GM18526 (cell line): ENCODE measurements around the gene ZNF407.

Source experiments
- POLR2A ChIP-seq: IDR thresholded peaks from 3 replicates; pipeline ENCODE4 v1.6.1; 2011; ENCODE audit not compliant: insufficient read length; ENCODE audit errors: extremely low read depth

The ZNF407 gene

DNA sequence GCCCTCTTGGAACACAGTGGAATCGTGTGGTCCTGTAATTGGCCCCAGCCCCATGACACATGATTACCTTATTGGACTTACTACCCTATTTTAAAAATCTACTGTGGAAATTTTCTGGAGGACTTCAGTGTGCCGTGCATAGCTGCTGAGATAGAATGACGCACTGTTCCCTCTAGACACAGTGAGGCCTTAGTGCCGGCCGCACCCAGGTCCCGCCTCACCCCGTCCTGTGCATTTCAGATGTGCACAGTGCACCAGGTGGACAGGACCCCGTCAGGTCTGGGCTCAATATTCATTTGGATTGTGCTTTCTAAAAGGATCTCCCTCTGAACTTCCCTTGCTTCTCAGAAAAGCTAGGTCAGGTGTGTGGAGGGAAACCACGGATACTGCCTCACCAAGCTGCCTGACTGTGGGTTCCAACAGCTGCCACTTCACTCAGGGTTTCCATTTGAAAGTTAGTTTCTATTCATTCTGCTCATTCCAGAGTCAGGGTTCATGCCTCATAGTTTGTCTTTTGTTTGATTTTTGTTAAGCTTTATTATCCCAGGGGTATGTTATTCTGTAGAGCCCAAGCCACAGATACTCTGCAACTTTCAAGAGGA lies 455.5 kb downstream of the ZNF407 start:
- TF ChIP-seq POLR2A, result no peak

DNA sequence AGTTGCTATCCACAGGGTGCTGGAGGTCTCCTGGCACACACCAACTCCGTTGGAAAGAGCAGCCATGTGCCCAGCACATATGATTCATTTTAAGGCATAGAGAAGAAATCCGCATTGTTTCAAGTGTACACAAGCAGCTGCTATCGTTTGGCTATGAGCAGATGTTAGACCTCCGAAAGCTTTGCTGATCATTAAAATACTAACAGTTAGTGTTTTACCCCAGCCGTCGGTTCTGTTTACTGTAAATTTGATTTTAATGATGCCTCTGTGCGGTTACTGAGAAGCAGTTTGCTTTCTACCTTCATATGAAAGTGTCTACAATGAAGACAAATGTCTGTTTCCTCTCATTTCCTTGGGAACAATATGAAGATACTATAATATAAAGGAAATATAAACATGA lies 456.4 kb downstream of the ZNF407 start:
- TF ChIP-seq POLR2A, result no peak

DNA sequence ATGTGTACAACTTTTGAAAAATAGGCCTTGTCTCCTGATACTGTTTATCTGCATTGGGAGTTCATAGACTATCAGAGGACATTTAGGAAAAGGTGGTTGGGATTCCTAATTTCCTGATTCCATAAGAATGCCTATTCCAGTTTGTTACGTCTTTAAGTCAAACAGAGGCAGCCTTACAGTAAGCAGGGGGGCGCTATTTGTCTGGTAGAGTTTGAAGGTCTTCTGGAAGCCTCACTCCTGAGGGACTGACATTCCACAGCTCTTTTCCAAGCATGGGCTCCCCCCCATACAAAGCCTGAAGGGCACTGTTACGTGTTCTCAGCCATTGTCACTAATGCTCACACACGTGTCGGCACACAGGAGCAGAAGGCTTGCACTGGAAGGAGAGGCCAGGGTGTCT lies 456.9 kb downstream of the ZNF407 start:
- TF ChIP-seq POLR2A, result no peak

DNA sequence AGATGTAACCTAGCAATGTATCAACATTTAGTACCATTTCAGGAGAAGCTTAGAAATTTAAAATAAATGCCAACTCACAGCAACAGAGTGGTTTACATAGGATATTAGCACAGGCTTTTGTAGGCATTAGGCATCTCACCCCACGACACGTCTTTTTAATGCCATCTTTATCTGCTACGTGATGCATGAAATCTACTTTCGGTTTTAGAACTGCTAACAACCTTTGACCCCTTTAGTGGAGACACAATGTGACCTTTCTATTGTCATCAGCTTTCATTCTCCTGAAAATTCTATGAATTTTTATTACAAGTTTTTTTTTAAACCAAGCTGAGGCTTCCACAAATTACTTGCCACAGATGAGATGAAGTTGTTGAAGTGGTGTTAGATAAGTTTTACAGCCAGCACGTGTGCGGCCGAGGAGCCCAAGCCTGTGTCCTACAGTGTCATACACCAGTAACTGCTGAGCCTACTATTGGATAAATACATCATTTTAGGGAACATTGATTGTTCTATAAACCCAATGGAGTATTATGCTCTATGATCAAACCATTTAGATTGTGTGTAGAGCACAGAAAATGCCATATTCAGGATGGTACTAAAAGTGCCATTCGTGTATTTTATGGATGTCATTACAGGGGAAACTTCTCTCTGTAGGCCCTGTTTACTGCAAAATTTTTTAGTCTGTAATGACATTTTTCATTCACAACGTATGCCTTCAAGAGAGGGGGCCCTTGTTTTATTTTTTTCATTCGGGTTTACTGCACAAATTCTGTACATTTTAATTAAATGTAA lies 459.7 kb downstream of the ZNF407 start:
- no peak for TF ChIP-seq POLR2A

DNA sequence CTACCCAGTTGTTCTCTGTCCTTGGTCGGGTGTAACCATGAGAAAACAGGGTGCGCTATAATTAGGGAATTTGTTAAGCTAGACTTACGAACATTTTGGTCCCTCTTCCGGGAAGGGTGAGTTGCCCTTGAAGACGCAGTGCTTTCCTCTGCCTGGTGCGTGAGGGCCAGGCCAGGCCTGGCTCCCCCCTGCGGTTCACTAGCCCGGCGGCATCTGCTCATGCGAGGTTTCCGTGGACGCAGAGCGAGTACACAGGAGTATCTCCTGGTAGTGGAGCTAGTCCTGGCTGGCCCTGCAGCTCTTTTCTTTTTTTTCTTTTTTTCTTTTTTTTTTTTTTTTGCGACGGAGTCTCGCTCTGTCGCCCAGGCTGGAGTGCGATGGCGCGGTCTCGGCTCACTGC lies 462.5 kb downstream of the ZNF407 start:
- no peak for TF ChIP-seq POLR2A

DNA sequence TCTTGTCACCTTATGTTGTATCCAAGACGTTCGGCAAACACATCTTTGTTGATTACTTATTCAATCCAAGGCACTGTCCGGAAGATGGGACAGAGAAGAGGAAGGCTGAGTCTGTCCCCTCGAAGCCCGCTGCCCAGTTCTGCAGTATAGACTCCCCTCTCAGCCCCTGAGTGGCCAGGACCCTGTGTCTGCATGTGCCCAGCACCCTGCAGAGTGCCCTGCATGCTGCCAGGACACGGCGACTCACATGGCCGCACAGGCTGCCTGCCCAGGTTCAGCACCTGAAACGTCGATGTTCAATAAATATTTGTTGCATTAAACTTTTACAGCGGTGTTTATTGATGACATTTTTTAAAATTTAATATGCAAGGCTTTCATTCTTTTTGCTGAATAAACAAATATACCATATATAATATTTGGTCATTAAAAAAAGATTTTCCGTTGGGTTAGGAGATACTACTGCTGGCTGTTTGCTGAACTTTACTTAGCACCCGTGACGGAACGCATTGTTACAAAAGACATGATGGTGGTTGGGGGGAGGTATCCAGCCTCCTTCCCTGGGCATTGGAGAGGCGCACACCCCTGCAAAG lies 464.7 kb downstream of the ZNF407 start:
- no peak for TF ChIP-seq POLR2A

DNA sequence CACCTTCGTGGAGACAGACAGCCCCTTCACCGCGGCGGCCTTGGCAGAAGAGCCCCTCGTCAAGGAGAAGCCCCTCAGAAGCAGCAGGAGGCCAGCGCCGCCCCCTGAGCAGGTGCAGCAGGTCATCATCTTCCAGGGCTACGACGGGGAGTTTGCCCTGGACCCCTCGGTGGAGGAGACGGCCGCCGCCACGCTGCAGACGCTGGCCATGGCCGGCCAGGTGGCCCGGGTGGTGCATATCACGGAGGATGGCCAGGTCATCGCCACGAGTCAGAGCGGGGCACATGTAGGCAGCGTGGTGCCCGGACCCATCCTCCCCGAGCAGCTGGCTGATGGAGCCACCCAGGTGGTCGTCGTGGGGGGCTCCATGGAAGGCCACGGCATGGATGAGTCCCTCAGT lies 465.5 kb downstream of the ZNF407 start:
- no peak for TF ChIP-seq POLR2A

DNA sequence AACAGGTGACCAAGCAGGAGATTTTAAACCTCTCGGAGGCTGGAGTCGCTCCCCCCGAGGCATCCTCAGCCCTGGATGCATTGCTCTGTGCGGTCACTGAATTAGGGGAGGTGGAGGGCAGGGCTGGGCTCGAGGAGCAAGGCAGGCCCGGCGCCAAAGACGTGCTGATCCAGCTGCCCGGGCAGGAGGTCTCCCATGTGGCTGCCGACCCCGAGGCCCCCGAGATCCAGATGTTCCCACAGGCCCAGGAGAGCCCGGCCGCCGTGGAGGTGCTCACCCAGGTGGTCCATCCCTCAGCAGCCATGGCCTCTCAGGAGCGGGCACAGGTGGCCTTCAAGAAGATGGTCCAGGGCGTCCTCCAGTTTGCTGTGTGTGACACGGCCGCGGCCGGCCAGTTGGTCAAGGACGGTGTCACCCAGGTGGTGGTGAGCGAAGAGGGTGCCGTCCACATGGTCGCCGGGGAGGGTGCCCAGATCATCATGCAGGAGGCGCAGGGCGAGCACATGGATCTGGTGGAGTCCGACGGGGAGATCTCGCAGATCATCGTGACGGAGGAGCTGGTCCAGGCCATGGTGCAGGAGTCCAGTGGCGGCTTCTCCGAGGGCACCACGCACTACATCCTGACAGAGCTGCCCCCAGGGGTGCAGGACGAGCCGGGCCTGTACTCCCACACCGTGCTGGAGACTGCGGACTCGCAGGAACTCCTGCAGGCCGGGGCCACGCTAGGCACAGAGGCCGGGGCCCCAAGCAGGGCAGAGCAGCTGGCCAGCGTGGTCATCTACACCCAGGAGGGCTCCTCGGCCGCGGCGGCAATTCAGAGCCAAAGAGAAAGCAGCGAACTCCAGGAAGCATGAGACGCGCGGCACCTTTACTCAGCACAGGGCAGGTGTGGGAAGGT lies 466.2 kb downstream of the ZNF407 start:
- TF ChIP-seq POLR2A, result no peak

DNA sequence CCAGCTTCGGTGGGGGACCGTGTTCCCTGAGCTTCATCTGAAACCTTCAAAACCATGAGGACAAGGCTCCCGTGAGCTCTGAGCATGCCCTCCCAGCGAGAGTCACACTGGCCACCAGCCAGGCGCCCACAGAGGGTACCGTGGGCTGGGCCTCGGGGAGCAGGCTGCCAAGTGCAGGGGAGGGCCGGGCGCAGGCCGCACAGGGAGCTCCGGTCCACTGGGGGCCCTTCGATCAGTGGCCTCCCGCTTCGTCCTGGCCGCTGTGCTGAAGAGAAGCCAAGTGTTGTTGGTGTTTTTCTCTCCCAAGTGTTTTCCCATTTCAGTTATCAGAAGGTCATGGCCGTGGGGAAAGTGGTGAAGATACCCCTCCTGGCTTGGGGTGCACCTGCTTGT lies 466.8 kb downstream of the ZNF407 start:
- no peak for TF ChIP-seq POLR2A

DNA sequence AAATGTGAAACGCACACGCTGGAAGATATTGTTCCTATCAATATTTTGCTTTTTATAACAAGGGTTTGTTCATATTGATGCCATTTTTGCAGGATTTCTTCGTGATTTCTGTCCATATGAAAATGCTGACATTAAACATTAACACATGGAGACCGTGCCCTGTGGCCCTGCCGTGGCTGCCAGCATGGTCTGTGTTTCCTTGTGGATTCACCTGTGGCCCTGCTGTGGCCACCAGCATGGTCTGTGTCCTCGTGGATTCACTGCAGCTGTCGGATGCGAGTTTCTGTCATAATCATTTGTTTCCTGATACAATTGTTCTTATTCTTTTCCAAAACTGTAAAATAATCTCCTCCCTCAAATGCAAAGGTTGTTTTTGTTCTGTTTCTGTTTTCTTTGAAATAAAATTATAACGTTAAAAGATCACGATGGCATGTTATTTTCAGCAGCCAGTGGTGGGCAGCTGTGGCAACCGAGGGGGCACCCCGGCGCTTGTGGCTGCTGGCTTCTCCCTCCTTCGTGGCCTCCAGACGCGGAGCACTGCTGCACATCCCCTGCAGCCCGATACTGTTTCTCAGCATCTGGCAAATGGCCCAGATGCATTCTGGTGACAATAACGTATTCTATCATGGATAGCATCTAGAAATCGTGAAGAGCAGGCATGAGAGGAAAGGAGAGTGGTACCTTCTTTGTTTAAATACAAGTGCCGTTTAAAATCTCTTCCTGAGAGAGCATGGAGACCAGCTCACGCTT lies 467.8 kb downstream of the ZNF407 start:
- no peak for TF ChIP-seq POLR2A

DNA sequence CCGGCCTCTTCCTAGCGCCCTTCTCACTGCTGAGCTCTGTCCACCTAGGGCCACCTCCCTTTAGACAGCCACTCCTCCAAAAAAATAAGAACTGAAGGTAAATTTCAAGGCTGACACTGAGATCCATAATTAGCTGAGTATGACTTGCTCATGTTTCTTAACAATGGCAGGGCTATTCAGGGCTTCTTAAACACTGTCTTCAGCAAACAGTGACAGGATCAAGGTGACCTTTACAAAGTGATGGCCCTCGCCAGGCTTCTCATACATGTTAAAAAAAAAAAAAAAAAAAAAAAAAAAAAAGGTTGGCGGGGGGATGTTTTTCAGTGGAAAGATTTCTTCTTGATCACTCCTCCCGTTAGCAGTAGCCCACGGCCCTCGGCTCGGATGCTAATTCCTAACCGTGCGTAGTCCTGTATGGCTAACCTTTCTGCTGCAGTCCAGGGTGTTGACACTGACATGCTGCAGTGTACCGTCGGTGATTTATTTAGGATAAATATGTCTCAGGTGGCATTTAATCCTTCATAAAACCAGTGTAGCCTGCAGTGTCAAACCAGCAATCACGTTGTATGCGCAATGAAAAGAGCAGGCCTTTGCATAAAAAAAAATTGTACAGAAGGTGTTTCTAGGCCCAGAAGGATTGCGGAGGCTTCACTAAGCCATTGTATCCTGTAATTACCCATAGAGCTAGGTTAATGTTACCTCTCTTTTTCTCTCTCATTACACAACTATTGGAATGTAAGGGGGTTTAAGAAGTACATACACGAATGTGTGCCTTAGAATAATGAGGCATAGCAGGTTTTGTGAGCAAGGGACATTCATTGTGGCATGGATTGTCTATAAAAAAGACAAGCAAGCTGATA lies 468.6 kb downstream of the ZNF407 start:
- TF ChIP-seq POLR2A, result no peak

DNA sequence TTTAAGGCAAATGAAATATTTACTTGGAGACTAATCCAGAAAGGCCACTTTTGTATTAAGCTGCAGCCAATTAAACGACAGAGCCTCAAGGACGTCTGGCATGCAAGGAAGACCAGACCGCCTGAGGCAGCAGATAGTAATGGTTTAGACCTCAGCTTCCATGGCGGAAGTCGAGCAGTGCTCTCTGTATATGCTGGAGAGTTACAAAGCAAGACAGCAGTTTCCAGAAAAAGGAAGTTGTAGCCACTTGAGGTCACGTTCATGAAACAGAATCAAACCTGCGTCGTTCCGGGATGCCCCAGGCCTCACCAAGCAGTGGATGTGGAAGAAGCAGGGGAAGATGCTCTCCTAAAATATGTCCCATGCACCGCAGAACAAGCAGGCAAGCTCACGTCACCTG lies 469.3 kb downstream of the ZNF407 start:
- TF ChIP-seq POLR2A, result no peak

DNA sequence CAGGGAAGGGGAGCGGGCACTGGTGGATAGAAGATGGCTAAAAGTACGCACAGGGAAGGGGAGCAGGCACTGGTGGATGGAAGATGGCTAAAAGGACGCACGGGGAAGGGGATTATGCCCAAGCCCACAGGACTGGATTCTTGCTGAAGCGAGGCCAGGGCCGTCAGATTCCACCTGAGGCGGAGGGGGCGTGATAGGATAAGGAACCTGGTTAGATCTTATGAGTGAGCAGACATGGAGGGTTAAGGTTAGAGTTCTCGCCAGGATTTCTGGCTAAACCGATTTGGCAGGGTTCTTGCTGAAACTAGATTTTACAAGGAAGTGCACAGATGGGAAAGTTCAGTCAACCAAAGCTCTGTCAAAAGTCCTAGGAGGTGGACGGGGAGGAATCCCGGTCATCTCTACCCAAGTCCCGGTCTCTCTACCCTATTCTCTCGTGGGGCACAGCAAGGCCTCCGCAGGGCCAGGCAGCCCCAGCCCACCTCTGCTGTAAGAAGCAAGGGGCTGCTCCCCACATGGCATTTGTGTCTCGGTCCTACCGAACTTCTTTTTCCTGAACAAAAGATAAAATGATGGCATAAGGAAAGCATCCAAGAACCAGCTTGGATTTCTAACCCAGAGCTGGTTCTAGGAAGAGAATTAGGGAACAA lies 470.5 kb downstream of the ZNF407 start:
- no peak for TF ChIP-seq POLR2A
